GM21576 (cell line): ENCODE measurements around the gene ZCCHC10.

Experiments
- ATAC-seq: cut with Tn5 transposase; IDR thresholded peaks from one replicate; pipeline ENCODE4 v1.9.1; 2021; ENCODE audit warnings: mild to moderate bottlenecking, moderate library complexity; ENCODE audit not compliant: unreplicated experiment

ZCCHC10 gene

DNA sequence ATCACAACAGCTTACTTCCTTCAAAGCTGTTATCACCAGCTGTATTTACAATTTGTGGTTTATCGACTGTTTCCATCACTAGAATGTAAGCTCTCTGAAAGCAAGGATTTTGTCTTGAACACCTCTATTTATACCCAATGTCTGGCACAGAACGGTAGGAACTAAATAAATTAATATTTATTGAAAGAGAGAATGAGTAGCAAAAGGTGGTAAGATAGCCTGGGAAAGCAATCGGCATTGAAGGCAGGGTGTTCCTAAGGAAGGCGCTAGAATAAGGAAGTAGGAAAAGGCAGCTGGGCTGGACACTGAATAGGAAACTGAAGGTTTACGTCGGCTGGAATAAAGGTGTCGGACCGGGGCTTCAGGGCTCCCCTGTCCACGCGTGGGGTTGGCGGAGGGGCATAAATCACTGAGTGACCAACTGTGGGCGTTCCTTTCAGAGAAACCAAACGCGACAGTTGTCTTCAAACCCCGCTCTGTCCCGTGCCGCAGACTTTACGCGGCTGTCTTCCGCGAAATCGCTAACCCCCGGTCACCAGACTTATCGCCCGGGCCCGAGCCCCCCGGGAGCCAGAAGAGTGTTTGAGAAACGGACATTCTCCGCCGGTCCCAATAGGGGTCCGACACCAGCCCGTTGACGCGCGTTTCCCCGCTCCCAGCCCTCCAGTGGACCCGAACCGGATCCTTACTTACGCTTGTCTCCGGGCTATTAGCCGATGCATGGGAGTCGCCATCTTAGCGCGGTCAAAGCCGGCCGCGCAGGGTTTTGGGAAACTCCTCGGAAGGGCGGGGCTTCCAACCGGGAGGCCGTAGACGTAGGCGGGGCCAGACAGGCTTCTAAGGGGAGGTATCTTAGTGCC is at the start of gene ZCCHC10:
Gene ZCCHC10, minus strand, starts transcription at position 746 of the 860 bp plus-strand sequence. Its CDS starts 12 bp downstream, at position 734.
- ATAC-seq, result peak; percentile 94

DNA sequence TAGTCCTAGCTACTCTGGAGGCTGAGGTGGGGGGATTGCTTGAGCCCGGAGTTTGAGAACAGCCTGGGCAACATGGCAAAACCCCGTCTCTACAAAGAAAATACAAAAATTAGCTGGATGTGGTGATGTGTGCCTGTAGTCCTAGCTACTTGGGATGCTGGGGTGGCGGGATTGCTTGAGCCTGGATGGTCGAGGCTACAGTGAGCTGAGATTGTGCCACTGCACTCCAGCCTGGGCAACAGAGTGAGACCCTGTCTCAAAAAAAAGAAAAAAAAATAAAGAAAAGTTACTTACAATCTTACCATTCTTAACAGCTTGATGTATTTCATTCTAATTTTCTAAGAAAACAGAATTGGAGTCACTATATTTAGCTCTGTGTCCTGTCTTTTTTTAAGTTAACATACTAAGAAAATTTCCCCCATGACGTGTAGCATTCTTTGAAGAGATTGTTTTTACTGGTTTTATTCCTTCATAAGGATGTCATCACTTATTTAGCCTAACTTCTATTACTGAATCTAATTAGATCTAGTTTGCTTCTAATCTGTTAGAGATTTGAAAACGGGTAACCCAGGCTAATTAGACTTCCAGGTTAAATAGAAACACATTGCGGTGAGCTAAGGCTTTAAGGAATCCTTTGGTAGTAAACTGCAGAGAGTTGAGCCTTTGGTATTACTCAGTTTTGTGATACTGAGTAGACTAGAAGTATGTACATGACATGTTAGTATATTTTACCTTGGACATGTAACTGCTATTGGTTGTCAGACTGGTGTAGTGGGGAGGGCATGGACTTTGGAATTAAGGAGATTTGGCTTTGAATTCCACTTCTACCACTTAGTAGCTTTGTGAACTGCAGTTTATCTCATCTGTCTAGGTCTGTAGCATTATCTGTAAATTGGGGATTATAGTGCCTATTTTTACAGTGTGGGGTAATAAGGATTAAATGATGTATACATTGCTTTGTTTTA is 49.5 kb upstream of the ZCCHC10 start:
- ATAC-seq, result no peak

DNA sequence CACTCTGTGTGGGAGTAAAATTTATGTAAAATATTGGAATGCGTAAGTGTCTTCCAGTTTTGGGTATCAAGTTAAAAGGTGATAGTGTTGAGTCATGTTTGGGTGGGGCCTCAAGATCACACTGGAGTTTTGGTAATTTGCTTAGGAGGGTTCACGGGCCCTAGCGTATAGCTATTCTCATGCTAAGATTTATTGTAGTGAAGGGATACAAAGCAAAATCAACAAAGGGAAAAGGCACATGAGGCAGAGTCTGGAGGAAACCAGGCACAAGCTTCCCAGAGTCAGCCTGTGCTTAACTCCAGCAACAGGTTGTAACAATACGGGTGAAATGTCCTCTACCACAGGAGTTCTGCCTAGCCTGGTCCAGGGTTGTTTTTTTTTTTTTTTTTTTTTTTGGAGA is 45.7 kb upstream of the ZCCHC10 start:
- ATAC-seq, result no peak

DNA sequence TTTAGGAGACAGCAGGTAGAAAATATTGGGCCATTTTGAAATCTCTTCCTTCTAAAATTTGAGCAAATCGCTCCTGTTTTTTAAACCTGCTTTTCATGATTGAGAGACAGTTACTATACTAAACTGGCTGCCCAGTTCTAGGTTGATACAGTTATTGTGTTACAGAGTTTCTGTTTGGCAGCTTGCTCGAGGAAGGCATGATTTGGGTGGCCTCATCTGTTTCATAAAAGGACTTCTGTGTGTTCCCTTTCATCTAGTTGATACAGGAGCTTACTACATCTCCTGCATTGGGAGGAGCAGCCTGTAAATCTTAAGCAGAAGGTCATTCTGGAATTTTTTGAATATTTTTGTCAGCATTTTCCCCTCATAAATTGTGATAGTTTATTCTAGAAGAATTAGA is 39.7 kb upstream of the ZCCHC10 start:
- ATAC-seq, result no peak

- no peak for ATAC-seq
Measured at GRCh38 chr5:133065471-133065870, 39.1 kb upstream of the ZCCHC10 start.

DNA sequence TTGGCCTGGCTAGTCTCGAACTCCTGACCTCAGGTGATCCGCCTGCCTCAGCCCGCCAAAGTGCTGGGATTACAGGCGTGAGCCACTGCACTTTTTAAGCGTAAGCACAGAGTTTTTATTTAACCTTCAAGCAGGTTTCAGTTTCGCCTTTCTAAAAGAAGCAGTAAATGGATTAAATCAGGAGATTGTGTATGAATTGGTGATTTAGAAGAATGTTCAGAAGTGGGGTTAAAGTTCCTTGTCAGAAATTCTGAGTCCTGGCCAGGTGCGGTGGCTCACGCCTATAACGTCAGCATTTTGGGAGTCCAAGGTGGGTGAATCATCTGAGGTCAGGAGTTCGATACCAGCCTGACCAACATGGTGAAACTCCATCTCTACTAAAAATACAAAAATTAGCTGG is 37.6 kb upstream of the ZCCHC10 start:
- no peak for ATAC-seq

- ATAC-seq, result no peak
Measured at GRCh38 chr5:133062276-133062675, 35.9 kb upstream of the ZCCHC10 start.

- ATAC-seq, result no peak
Measured at GRCh38 chr5:133059621-133060020, 33.3 kb upstream of the ZCCHC10 start.

- ATAC-seq, result no peak
Measured at GRCh38 chr5:133056891-133057290, 30.5 kb upstream of the ZCCHC10 start.

DNA sequence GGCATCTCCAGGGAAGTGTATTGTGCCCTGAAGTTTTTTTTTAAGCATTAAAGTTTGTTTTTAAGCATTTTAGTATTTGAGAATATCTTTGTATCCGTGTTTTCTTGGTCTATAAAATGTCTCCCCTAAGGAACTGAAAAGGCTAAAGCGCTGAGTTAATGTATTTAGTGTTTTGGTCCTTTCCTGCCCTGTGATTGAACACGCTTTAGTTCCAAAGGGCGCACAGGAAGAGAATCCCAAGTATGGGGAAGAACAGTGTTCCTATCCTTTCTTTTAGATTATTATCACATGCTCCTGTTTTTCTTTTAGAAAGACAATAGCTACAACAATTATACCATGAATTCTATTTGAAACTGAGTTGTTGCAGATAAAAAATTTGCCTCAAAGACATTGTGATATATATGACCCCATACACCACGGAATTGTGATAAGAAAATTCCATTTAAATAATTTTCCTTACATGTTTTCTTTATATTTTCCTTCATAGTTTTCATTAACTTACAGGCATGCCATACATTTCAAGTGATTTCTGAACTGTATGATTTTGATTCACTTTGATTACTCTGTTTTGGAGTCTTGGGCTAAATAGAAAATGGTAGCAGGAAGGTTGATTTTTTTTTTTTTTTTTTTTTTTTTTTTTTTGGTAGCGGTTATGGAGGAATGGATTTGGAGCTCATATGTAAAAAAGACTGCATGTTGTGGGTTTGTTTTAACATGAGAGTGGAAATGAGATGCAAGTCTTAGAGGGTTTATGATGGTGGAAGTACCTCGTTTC is 28.5 kb upstream of the ZCCHC10 start:
- ATAC-seq, result no peak

DNA sequence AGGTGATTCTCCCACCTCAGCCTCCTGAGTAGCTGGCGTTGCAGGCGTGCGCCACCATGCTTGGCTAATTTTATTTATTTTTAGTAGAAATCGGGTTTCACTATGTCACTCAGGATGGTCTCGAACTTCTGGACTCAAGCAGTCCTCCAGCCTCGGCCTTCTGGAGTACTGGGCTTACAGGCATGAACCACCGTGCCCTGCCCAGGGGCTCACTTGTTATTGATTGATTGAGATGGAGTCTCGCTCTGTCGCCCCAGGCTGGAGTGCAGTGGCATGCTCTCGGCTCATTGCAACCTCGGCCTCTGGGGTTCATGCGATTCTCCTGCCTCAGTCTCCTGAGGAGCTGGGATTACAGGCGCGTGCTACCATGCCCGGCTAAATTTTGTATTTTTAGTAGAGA is 27.1 kb upstream of the ZCCHC10 start:
- ATAC-seq, result no peak

DNA sequence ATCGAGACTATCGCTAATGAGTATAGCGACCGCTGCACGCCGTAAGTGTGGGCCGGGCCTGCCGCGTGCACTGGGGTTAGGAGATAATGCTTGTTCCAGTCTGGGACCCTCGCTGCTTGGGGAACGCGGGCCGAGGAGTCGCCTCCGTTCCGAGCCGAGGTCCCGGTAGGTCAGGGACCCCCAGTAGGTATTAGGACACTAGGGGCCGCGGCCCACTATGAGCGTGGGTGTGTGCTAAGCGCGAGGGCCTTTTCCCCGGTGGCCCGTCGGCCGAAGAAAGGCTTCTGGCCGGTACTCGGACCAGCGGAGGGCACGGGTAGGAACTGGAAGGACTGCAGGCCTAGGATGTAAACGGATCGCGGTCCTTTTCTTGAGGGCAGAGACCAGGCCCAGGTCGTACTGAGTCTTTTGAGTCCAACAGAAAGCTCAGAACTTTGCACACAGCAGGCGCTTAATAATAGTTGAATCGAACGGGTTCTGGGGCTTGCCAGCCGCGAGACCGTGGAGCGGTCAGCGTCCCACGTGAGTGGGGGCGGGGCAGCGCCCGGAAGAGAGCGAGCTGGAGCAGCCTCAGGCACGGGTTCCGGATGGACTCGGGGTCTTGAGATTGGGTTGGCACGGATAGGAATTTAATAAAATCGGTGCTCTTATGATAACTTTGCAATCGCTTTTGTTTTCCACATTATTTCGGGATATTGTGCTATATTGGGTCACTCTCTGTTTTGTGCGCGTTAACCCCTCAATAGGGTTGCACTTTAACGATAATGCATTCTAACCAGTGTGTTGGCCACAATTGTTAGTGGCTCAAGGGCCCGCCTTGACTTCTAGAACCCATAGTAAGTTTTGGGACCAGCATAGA is 26.2 kb upstream of the ZCCHC10 start:
- ATAC-seq, result peak; percentile 25

- ATAC-seq, result peak; percentile 82
Measured at GRCh38 chr5:133051542-133052316, 25.4 kb upstream of the ZCCHC10 start, which contains the start of gene HSPA4. TSS of gene HSPA4 (plus strand) at chr5:133052013. CDS start at chr5:133052251, 238 bp downstream.

- no peak for ATAC-seq
Measured at GRCh38 chr5:133051061-133051541, 24.8 kb upstream of the ZCCHC10 start.

- no peak for ATAC-seq
Measured at GRCh38 chr5:133050521-133050920, 24.2 kb upstream of the ZCCHC10 start.

DNA sequence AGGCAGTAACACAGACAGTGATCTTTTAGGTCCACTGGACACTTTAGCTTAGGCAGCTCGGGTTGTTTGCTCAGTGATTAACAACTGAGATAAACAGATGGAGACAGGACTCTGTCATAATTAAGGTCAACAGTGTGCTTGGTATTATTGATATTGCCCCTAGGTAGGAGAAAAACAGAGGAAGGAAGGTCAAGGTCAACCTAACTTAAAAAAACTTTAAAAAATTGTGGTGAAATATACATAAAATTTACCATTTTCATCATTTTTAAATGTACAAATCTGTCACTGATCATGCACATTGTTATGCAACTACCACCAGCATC is 23.3 kb upstream of the ZCCHC10 start:
- ATAC-seq, result no peak

- no peak for ATAC-seq
Measured at GRCh38 chr5:133048993-133049725, 22.8 kb upstream of the ZCCHC10 start.

- no peak for ATAC-seq
Measured at GRCh38 chr5:133047404-133047803, 21.1 kb upstream of the ZCCHC10 start.
